GM12801 (cell line): Measurements from ENCODE around the gene RAB30.

ENCODE experiments used
- TF ChIP-seq, protein P1 (sequence below): IDR thresholded peaks from one replicate; pipeline ENCODE4 v1.5.1; 2011; ENCODE audit warnings: control low read depth; ENCODE audit not compliant: insufficient read length; ENCODE audit errors: extremely low read depth

Gene RAB30

DNA sequence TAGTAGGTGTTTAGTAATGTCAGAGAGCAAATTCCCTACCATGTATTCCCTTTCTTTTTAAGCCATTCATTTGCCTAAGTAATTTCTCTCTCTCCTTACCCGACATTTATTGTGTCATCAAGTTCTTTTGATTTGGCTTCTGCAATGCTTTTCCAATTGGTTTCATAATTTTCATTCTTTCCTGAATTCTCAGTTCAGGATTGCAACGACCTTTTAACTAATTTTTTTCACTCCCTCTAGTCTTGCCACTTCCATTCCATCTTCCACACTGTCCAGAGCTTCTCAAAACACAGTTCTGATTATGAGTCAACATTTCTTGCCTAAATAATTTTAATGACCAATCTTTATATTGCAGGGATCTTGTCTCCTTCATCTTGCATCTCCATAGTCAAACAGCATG, 41.2 kb upstream of the RAB30 start:
- TF ChIP-seq, protein P1, sequence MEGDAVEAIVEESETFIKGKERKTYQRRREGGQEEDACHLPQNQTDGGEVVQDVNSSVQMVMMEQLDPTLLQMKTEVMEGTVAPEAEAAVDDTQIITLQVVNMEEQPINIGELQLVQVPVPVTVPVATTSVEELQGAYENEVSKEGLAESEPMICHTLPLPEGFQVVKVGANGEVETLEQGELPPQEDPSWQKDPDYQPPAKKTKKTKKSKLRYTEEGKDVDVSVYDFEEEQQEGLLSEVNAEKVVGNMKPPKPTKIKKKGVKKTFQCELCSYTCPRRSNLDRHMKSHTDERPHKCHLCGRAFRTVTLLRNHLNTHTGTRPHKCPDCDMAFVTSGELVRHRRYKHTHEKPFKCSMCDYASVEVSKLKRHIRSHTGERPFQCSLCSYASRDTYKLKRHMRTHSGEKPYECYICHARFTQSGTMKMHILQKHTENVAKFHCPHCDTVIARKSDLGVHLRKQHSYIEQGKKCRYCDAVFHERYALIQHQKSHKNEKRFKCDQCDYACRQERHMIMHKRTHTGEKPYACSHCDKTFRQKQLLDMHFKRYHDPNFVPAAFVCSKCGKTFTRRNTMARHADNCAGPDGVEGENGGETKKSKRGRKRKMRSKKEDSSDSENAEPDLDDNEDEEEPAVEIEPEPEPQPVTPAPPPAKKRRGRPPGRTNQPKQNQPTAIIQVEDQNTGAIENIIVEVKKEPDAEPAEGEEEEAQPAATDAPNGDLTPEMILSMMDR, result no peak

GRCh38 chr11:83105168-83105567, 33.5 kb upstream of the RAB30 start:
- TF ChIP-seq, protein P1, result no peak

DNA sequence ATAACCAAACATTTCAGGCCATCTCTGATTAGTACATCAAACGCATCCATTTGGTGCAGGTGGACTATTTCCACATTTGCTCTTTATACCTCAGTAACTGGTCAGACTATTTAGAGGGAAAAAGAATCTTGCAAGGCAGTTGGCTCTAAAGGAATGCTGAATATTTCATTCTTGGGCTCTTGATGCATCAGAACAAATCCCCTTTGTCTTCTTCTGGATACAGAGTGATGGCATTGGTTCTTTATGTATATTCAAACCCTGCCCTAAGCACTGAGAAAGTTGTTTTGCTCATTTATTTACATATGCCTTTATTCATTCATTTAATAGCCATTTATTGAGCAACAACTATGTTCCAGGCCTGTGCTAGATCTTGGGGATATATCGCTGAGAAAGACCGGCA, 31.1 kb upstream of the RAB30 start:
- TF ChIP-seq, protein P1, result no peak

GRCh38 chr11:83097429-83098075, 25.9 kb upstream of the RAB30 start:
- TF ChIP-seq, protein P1, result no peak

- TF ChIP-seq, protein P1, result no peak
Observed at GRCh38 chr11:83093634-83094033, 21.9 kb upstream of the RAB30 start.

- TF ChIP-seq, protein P1, result no peak
Observed at GRCh38 chr11:83092488-83093384, 21.0 kb upstream of the RAB30 start.

- TF ChIP-seq, protein P1, result no peak
Observed at GRCh38 chr11:83088965-83089364, 17.3 kb upstream of the RAB30 start.
